Thyroid gland (tissue), 4 donors: ENCODE data around the gene RSPH9. TPM values are rescaled to one million over a fixed set of nuclear protein-coding genes. Genes with fewer than 3 reads are reported as not detected.

Experiments used
- DNase-seq, 2 donors: peaks; one replicate each; pipeline ENCODE4 v3.0.0-alpha.2; 2019
- H3K27ac ChIP-seq, 3 donors: fragments of 200-600 bp; sonication (generic); 1 replicate in 2 of 3; 2 replicates in 1 of 3; pipeline ENCODE4 v1.5.1; 2016 to 2019; ENCODE audit warnings: mild to moderate bottlenecking in 1 of 3, moderate library complexity in 1 of 3
- H3K27me3 ChIP-seq: fragments of 200-600 bp; sonication (generic); one replicate; pipeline ENCODE4 v1.5.1; 2019
- H3K36me3 ChIP-seq, 2 donors: fragments of 200-600 bp; sonication (generic); one replicate each; pipeline ENCODE4 v1.5.1; 2016 to 2019
- H3K4me1 ChIP-seq, 2 donors: fragments of 200-600 bp; sonication (generic); one replicate each; pipeline ENCODE4 v1.5.1; 2017 to 2019
- H3K4me3 ChIP-seq, 3 donors: fragments of 200-600 bp; sonication (generic); replicated peaks in 1 of 3; 1 replicate in 2 of 3; 2 replicates in 1 of 3; pipeline ENCODE4 v1.5.1; 2016; ENCODE audit warnings: mild to moderate bottlenecking in 1 of 3
- H3K9me3 ChIP-seq: fragments of 200-600 bp; sonication (generic); one replicate; pipeline ENCODE4 v1.5.1; 2017
- CTCF ChIP-seq, 6 experiments: fragments of 200-600 bp in 3 of 6; fragments of 450-650 bp in 3 of 6; sonication (generic) in 3 of 6; IDR thresholded peaks; one replicate each; pipeline ENCODE4 v1.5.1; 2016 to 2019; ENCODE audit warnings: antibody characterized with exemption in 6 of 6, mild to moderate bottlenecking in 2 of 6, inconsistent platforms in 1 of 6, moderate library complexity in 1 of 6
- POLR2A ChIP-seq, 2 donors: fragments of 450-650 bp; IDR thresholded peaks; one replicate each; pipeline ENCODE4 v1.6.1; 2017; ENCODE audit warnings: antibody characterized with exemption in 2 of 2, mild to moderate bottlenecking in 2 of 2, moderate library complexity in 1 of 2
- WGBS, 2 donors: methylation state at CpG; one replicate each; pipeline ENCODE4 v1.1.5; 2017; 5-methylcytosine and 5-hydroxymethylcytosine counted together
- intact Hi-C: fragments of 100-400 bp; cut with DNase I; formaldehyde crosslinking; loops from one replicate; pipeline ENCODE4 v1.15.1; 2023
- total RNA-seq, 4 donors: library from RNA; depleted of rRNA; stranded (reverse); fragments of >200 nt; gene quantifications; one replicate each; pipeline ENCODE4 v1.2.3, GENCODE V29; 2016

RSPH9 gene
- total RNA-seq, 4 donors from 2014 or later, result 0.13 TPM; not detected in 3

GRCh38 chr6:43716099-43716498 lies 71.3 kb downstream of the RSPH9 start:
- DNase-seq, result no peak
- H3K4me3 ChIP-seq, result no peak overlapping the region

GRCh38 chr6:43717389-43717788 lies 72.6 kb downstream of the RSPH9 start:
- DNase-seq, result no peak
- Histone ChIP-seq H3K27ac (peak overlapping the region in 2 of 3 donors; percentile 3 to 25), H3K4me3 (no peak overlapping the region), H3K36me3 (no peaks in the 10 kb centered on the region), H3K4me1 (peaks cover 0 to 21% of the 10 kb centered on the region in 2 donors), H3K9me3 (no peaks in the 10 kb centered on the region), H3K27me3 (no peaks in the 10 kb centered on the region)
- WGBS, 2 donors, result 83 to 89% methylated on average over 8 of the region's 8 CpGs
- TF ChIP-seq CTCF (IDR thresholded peaks at IDR 0.05), result no peak
- intact Hi-C loops, result no loop called here

More at GRCh38 chr6:43716099-43716498, 71.3 kb downstream of the RSPH9 start:
- Histone ChIP-seq H3K36me3 (no peaks in the 10 kb centered on the region), H3K27ac (no peak overlapping the region), H3K4me1 (peaks cover 0 to 21% of the 10 kb centered on the region in 2 donors), H3K9me3 (no peaks in the 10 kb centered on the region), H3K27me3 (no peaks in the 10 kb centered on the region)
- no peak for TF ChIP-seq CTCF (IDR thresholded peaks at IDR 0.05)
- no peak for TF ChIP-seq POLR2A (IDR thresholded peaks at IDR 0.05)
- intact Hi-C loops, result no loop called here
- WGBS, 2 donors, result 40 to 62% methylated on average over 7 to 8 of the region's 9 CpGs

- 45 to 72% methylated on average over 6 to 12 of the region's 12 CpGs for WGBS, 2 donors
- Histone ChIP-seq H3K27ac (peak overlapping the region in 2 of 3 donors; percentile 18 to 25), H3K4me1 (peaks cover 0 to 21% of the 10 kb centered on the region in 2 donors), H3K36me3 (no peaks in the 10 kb centered on the region), H3K27me3 (no peaks in the 10 kb centered on the region), H3K9me3 (no peaks in the 10 kb centered on the region), H3K4me3 (no peak overlapping the region)
- intact Hi-C loops, result loop anchor here (2.0 kb wide), 1 partner anchor 361 kb away; no protein-coding TSS in a partner anchor
- TF ChIP-seq CTCF (IDR thresholded peaks at IDR 0.05), result no peak
- no peak for TF ChIP-seq POLR2A (IDR thresholded peaks at IDR 0.05)
- peak; percentile 7 to 18 for DNase-seq
Observed at GRCh38 chr6:43717822-43718221, 73.0 kb downstream of the RSPH9 start.

- Histone ChIP-seq H3K27ac (peak overlapping the region in 2 of 3 donors; percentile 18 to 25), H3K4me1 (peaks cover 0 to 21% of the 10 kb centered on the region in 2 donors), H3K36me3 (no peaks in the 10 kb centered on the region), H3K27me3 (no peaks in the 10 kb centered on the region), H3K9me3 (no peaks in the 10 kb centered on the region), H3K4me3 (no peak overlapping the region)
- intact Hi-C loops, result loop anchor here (2.0 kb wide), 1 partner anchor 360 kb away; no protein-coding TSS in a partner anchor
- WGBS, 2 donors, result 79 to 87% methylated on average over 13 of the region's 13 CpGs
- no peak for DNase-seq
- TF ChIP-seq POLR2A (IDR thresholded peaks at IDR 0.05) (no peak), CTCF (IDR thresholded peaks at IDR 0.05) (no peak)
Observed at GRCh38 chr6:43718387-43719105, 73.7 kb downstream of the RSPH9 start.

- Histone ChIP-seq H3K27ac (no peak overlapping the region), H3K4me1 (peaks cover 0 to 26% of the 10 kb centered on the region in 2 donors)
Observed at GRCh38 chr6:43719511-43719910, 74.7 kb downstream of the RSPH9 start.

More at GRCh38 chr6:43719511-43719910, 74.7 kb downstream of the RSPH9 start:
- no peaks in the 10 kb centered on the region for H3K9me3 ChIP-seq
- intact Hi-C loops, result loop anchor here (2.0 kb wide), 1 partner anchor 359 kb away; no protein-coding TSS in a partner anchor
- no peak for DNase-seq
- H3K4me3 ChIP-seq, result no peak overlapping the region
- H3K27me3 ChIP-seq, result no peaks in the 10 kb centered on the region
- H3K36me3 ChIP-seq, result no peaks in the 10 kb centered on the region
- 74 to 89% methylated on average over 3 to 5 of the region's 7 CpGs for WGBS, 2 donors
- TF ChIP-seq POLR2A (IDR thresholded peaks at IDR 0.05), result no peak
- TF ChIP-seq CTCF (IDR thresholded peaks at IDR 0.05), result no peak
